Smooth muscle cell (in vitro differentiated cells): ENCODE data around the gene SOX2. TPM values are rescaled to one million over a fixed set of nuclear protein-coding genes. Genes with fewer than 3 reads are reported as not detected.

Experiments
- DNase-seq: peaks from one replicate; lab custom pipeline; 2025; ENCODE audit not compliant: unreplicated experiment; lab: John Stamatoyannopoulos, UW
- H2AFZ ChIP-seq: fragments of 200-600 bp; sonication (generic); 2 replicates; pipeline ENCODE4 v1.6.0; 2016; ENCODE audit warnings: antibody characterized with exemption, low read depth, mild to moderate bottlenecking
- H3F3A ChIP-seq: fragments of 200-600 bp; sonication (generic); 2 replicates; pipeline ENCODE4 v1.6.0; 2017; ENCODE audit warnings: antibody characterized with exemption, low read depth
- H3K27ac ChIP-seq: fragments of 200-600 bp; sonication (generic); 2 replicates; pipeline ENCODE4 v1.5.1; 2016; ENCODE audit warnings: low read depth, mild to moderate bottlenecking
- H3K27me3 ChIP-seq: fragments of 200-600 bp; sonication (generic); 2 replicates; pipeline ENCODE4 v1.6.1; 2016; ENCODE audit warnings: low read depth, mild to moderate bottlenecking
- H3K36me3 ChIP-seq: fragments of 200-600 bp; sonication (generic); 2 replicates; pipeline ENCODE4 v1.5.1; 2016; ENCODE audit warnings: low read depth
- H3K4me1 ChIP-seq: fragments of 200-600 bp; sonication (generic); 2 replicates; pipeline ENCODE4 v1.5.1; 2016; ENCODE audit warnings: low read depth
- H3K4me2 ChIP-seq: fragments of 200-600 bp; sonication (generic); 2 replicates; pipeline ENCODE4 v1.6.0; 2016; ENCODE audit warnings: mild to moderate bottlenecking
- H3K4me3 ChIP-seq: fragments of 200-600 bp; sonication (generic); 2 replicates; pipeline ENCODE4 v1.5.1; 2016; ENCODE audit warnings: mild to moderate bottlenecking
- H3K79me2 ChIP-seq: fragments of 200-600 bp; sonication (generic); 2 replicates; pipeline ENCODE4 v1.6.0; 2016; ENCODE audit warnings: low read depth, mild to moderate bottlenecking
- H3K9ac ChIP-seq: fragments of 200-600 bp; sonication (generic); 2 replicates; pipeline ENCODE4 v1.6.0; 2016; ENCODE audit warnings: low read depth
- H3K9me3 ChIP-seq: fragments of 200-600 bp; sonication (generic); replicated peaks from 2 replicates; pipeline ENCODE4 v1.5.1; 2016; ENCODE audit warnings: low read depth
- H4K20me1 ChIP-seq: fragments of 200-600 bp; sonication (generic); 2 replicates; pipeline ENCODE4 v1.6.0; 2016; ENCODE audit warnings: low read depth
- CTCF ChIP-seq: fragments of 200-600 bp; sonication (generic); IDR thresholded peaks from 2 replicates; pipeline ENCODE4 v1.5.1; 2017; ENCODE audit warnings: borderline replicate concordance, mild to moderate bottlenecking, antibody characterized with exemption; ENCODE audit not compliant: insufficient read depth, poor library complexity, severe bottlenecking
- WGBS: methylation state at CpG from one replicate; pipeline ENCODE4 v1.1.7; 2016; ENCODE audit warnings: low lambda C conversion rate; 5-methylcytosine and 5-hydroxymethylcytosine counted together
- polyA plus RNA-seq: library from polyadenylated mRNA; unstranded; fragments of >200 nt; fragmentation: Nextera tagmentation; extraction: Ambion mirVana; gene quantifications from 2 replicates; pipeline ENCODE4 v1.2.1, GENCODE V29; 2016
- total RNA-seq: library from RNA; depleted of rRNA; stranded (reverse); fragments of >200 nt; gene quantifications from 2 replicates; pipeline ENCODE4 v1.2.3, GENCODE V29; 2014

SOX2 gene
- total and polyA plus RNA-seq, 2 experiments from 2014 or later: not detected

GRCh38 chr3:181687731-181688130 is 24.0 kb upstream of the SOX2 start:
- Histone ChIP-seq H3K9ac (no peak overlapping the region), H3K27me3 (peaks cover 26% of the 10 kb centered on the region), H3K9me3 (no peaks in the 10 kb centered on the region), H4K20me1 (no peaks in the 10 kb centered on the region), H3K79me2 (no peaks in the 10 kb centered on the region), H3K36me3 (no peaks in the 10 kb centered on the region), H3F3A (no peaks in the 10 kb centered on the region), H3K4me1 (peaks cover 54% of the 10 kb centered on the region), H3K4me2 (no peak overlapping the region), H3K4me3 (no peak overlapping the region), H2AFZ (no peak overlapping the region), H3K27ac (no peak overlapping the region)
- TF ChIP-seq CTCF: no peak
- DNase-seq: no peak
- 82% methylated on average over 2 of the region's 2 CpGs for WGBS

- DNase-seq: no peak
- TF ChIP-seq CTCF: no peak
- Histone ChIP-seq H3K4me3 (no peak overlapping the region), H3K27me3 (peaks cover 40% of the 10 kb centered on the region), H3K4me2 (no peak overlapping the region), H3K36me3 (no peaks in the 10 kb centered on the region), H3K79me2 (no peaks in the 10 kb centered on the region), H3K9me3 (no peaks in the 10 kb centered on the region), H4K20me1 (no peaks in the 10 kb centered on the region), H3K9ac (no peak overlapping the region), H2AFZ (no peak overlapping the region), H3K4me1 (peaks cover 63% of the 10 kb centered on the region), H3K27ac (no peak overlapping the region), H3F3A (no peaks in the 10 kb centered on the region)
- WGBS: 82% methylated on average over 3 of the region's 3 CpGs
Observed at GRCh38 chr3:181689546-181689945, 22.2 kb upstream of the SOX2 start.

- H3K4me1 ChIP-seq: peaks cover 66% of the 10 kb centered on the region
- no peaks in the 10 kb centered on the region for H3K9me3 ChIP-seq
- H3K36me3 ChIP-seq: no peaks in the 10 kb centered on the region
- H2AFZ ChIP-seq: no peak overlapping the region
- TF ChIP-seq CTCF: no peak
- no peak overlapping the region for H3K9ac ChIP-seq
- H3K27ac ChIP-seq: no peak overlapping the region
- no peaks in the 10 kb centered on the region for H3F3A ChIP-seq
- H3K4me3 ChIP-seq: no peak overlapping the region
- peaks cover 50% of the 10 kb centered on the region for H3K27me3 ChIP-seq
- 91% methylated on average over 2 of the region's 2 CpGs for WGBS
- H3K4me2 ChIP-seq: no peak overlapping the region
- no peak for DNase-seq
- no peaks in the 10 kb centered on the region for H4K20me1 ChIP-seq
- no peaks in the 10 kb centered on the region for H3K79me2 ChIP-seq
Observed at GRCh38 chr3:181690769-181691168, 21.0 kb upstream of the SOX2 start.

DNA sequence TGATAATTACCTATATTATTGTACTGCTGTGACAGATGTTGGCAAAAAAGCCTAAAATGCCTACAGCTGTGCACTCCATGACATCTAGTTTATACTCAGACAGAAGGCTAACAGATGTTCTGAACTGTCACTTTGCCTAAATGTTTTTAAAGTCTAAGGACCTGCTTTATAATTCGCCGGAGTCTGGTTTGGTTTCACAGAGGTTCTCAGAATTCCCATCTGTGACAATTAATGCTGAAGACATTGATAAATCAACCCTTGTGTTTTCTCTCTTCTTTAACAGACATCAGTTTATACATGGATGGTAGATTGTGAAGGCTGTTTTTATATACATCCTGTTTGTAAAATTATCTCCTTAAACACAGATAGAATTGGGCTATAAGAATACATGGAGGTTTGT is 19.8 kb upstream of the SOX2 start:
- Histone ChIP-seq H3K4me3 (no peak overlapping the region), H3K4me2 (no peak overlapping the region), H3K9ac (no peak overlapping the region), H3K4me1 (peaks cover 72% of the 10 kb centered on the region), H3K79me2 (no peaks in the 10 kb centered on the region), H3K27me3 (peaks cover 62% of the 10 kb centered on the region), H3K27ac (no peak overlapping the region), H4K20me1 (no peaks in the 10 kb centered on the region), H2AFZ (no peak overlapping the region), H3K9me3 (no peaks in the 10 kb centered on the region), H3K36me3 (no peaks in the 10 kb centered on the region), H3F3A (no peaks in the 10 kb centered on the region)
- TF ChIP-seq CTCF: no peak
- 89% methylated on average over 2 of the region's 2 CpGs for WGBS
- no peak for DNase-seq
